Measurements from ENCODE around the gene C7. TPM values are rescaled to one million over a fixed set of nuclear protein-coding genes. Genes with fewer than 3 reads are reported as not detected.

The C7 gene
- polyA plus RNA-seq, 2 donors, result 6.5 to 30.5 TPM

DNA sequence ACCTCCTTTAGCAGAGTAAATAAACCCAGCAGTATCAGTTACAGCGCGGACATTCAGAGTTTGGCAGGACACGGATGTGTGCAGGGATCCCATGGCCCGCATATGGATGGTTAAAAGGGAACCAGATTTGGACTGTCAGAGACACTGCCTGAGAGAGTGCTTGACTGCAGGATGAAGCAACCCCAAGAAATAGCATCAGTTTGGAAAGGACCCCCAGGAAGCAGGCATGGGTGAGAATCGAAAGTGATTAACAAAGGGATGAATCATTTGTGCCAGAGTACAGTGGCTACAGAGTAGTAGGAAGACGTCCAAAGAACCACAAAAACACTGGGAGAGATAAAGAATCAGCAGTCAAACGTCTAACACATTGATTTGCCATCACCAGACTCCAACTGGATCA, 5.5 kb downstream of the C7 start:
- WGBS, 2 donors, result 60% methylated on average over 7 of the region's 7 CpGs
- Histone ChIP-seq H3K4me3 (ENCODE audit: low read depth in 1 of 2, low read length in 2 of 2) (no peak overlapping the region), H3K9me3 (ENCODE audit: control insufficient read depth in 2 of 2, insufficient read depth in 1 of 2, low read depth in 1 of 2, low read length in 1 of 2) (no peaks in the 10 kb centered on the region), H3K36me3 (ENCODE audit: control insufficient read depth in 2 of 2, insufficient read depth in 2 of 2, low read length in 1 of 2) (no peaks in the 10 kb centered on the region), H3K27ac (ENCODE audit: low read depth in 2 of 2, low read length in 1 of 2) (no peak overlapping the region), H3K27me3 (ENCODE audit: control insufficient read depth in 1 of 2, insufficient read depth in 2 of 2, low read length in 2 of 2) (no peaks in the 10 kb centered on the region), H3K4me1 (ENCODE audit: control insufficient read depth in 2 of 2, insufficient read depth in 2 of 2, low read length in 1 of 2) (no peaks in the 10 kb centered on the region)

DNA sequence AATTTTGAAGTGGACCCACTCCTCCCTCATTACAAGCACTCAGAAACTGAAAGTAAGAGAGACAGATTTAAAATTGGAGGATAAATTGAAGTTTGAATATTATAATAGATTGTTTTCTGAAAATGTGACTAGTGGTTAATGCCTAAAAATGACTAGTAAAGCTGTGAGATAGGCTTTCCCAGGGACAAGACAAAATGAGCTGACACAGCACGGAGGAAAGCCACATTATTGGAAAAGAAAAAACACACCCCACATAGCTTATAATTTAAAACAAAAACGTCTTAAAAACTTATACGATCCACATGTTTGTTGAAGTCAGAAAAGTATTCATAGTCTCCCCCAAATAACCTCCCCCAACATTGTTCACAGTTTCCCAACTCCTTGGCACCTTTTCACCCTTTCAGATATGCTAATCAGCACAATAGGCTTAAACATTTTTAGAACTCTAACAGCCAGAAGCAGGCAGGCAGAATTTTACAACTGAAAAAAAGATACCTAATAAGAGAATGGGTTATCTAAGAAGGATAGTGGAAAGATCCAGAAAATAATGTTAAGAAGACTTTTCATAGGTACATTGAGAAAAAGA, 6.1 kb downstream of the C7 start:
- 32 to 38% methylated on average over 3 of the region's 3 CpGs for WGBS, 2 donors
- no peaks in the 10 kb centered on the region for H3K27me3 ChIP-seq (ENCODE audit: control insufficient read depth in 1 of 2, insufficient read depth in 2 of 2, low read length in 2 of 2)
- H3K9me3 ChIP-seq (ENCODE audit: control insufficient read depth in 2 of 2, insufficient read depth in 1 of 2, low read depth in 1 of 2, low read length in 1 of 2), result no peaks in the 10 kb centered on the region
- no peak overlapping the region for H3K27ac ChIP-seq (ENCODE audit: low read depth in 2 of 2, low read length in 1 of 2)
- no peak overlapping the region for H3K4me3 ChIP-seq (ENCODE audit: low read depth in 1 of 2, low read length in 2 of 2)
- no peaks in the 10 kb centered on the region for H3K4me1 ChIP-seq (ENCODE audit: control insufficient read depth in 2 of 2, insufficient read depth in 2 of 2, low read length in 1 of 2)
- H3K36me3 ChIP-seq (ENCODE audit: control insufficient read depth in 2 of 2, insufficient read depth in 2 of 2, low read length in 1 of 2), result no peaks in the 10 kb centered on the region

DNA sequence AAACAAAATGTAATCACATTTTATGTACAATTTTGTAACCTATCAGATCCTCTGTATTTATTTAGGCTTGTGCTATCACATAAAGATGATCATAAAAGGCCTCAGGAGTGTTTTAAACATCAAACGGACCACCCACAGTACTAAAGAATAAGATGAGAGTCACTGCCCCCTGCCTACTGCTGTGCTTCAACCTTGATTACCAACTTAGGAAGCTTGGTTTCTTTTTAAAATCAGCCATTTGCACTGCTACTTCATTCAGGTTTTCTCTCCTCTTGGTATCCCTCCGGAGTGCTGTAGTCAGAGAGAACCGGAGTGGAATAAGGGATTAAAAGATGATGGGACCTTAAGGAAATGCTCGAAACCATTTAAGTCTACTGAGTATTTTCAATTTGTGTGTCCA, 6.9 kb downstream of the C7 start:
- no peak overlapping the region for H3K4me3 ChIP-seq (ENCODE audit: low read depth in 1 of 2, low read length in 2 of 2)
- H3K9me3 ChIP-seq (ENCODE audit: control insufficient read depth in 2 of 2, insufficient read depth in 1 of 2, low read depth in 1 of 2, low read length in 1 of 2), result no peaks in the 10 kb centered on the region
- H3K27ac ChIP-seq (ENCODE audit: low read depth in 2 of 2, low read length in 1 of 2), result no peak overlapping the region
- H3K4me1 ChIP-seq (ENCODE audit: control insufficient read depth in 2 of 2, insufficient read depth in 2 of 2, low read length in 1 of 2), result no peaks in the 10 kb centered on the region
- no peaks in the 10 kb centered on the region for H3K36me3 ChIP-seq (ENCODE audit: control insufficient read depth in 2 of 2, insufficient read depth in 2 of 2, low read length in 1 of 2)
- WGBS, 2 donors, result 55 to 65% methylated on average over 4 of the region's 4 CpGs
- no peaks in the 10 kb centered on the region for H3K27me3 ChIP-seq (ENCODE audit: control insufficient read depth in 1 of 2, insufficient read depth in 2 of 2, low read length in 2 of 2)

DNA sequence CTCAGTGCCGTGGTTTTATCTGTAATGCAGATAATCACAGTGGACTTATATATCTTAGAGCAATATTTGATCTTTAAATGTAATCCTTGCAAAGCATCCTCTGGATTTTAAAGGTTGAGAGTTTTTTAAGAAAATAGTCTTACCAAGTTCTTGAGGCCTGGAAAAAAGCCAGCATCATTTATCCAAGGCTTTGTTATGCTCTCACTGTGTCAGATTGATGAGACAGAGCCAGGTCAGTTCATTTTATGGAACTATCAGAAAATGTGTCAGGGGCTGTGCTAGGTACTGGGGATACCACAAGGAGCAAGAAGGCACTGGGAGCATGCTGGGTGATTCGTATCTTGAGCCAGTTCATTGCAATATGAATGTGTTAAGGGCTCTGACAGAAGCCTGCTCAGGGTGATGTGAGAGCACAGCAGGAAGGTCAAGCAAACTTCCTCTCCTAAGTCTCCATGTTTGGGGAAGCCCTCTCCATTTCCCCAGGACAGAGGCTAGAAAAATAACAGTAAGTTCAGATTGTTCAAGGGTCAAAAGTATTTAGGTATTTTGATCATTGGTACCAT, 19.7 kb downstream of the C7 start:
- peaks cover 3 to 5% of the 10 kb centered on the region in 2 donors for H3K9me3 ChIP-seq (ENCODE audit: control insufficient read depth in 2 of 2, insufficient read depth in 1 of 2, low read depth in 1 of 2, low read length in 1 of 2)
- no peaks in the 10 kb centered on the region for H3K36me3 ChIP-seq (ENCODE audit: control insufficient read depth in 2 of 2, insufficient read depth in 2 of 2, low read length in 1 of 2)
- WGBS, 2 donors, result 58 to 62% methylated on average over 2 of the region's 2 CpGs
- H3K27me3 ChIP-seq (ENCODE audit: control insufficient read depth in 1 of 2, insufficient read depth in 2 of 2, low read length in 2 of 2), result no peaks in the 10 kb centered on the region
- H3K4me3 ChIP-seq (ENCODE audit: low read depth in 1 of 2, low read length in 2 of 2), result no peak overlapping the region
- H3K4me1 ChIP-seq (ENCODE audit: control insufficient read depth in 2 of 2, insufficient read depth in 2 of 2, low read length in 1 of 2), result no peaks in the 10 kb centered on the region
- H3K27ac ChIP-seq (ENCODE audit: low read depth in 2 of 2, low read length in 1 of 2), result no peak overlapping the region

DNA sequence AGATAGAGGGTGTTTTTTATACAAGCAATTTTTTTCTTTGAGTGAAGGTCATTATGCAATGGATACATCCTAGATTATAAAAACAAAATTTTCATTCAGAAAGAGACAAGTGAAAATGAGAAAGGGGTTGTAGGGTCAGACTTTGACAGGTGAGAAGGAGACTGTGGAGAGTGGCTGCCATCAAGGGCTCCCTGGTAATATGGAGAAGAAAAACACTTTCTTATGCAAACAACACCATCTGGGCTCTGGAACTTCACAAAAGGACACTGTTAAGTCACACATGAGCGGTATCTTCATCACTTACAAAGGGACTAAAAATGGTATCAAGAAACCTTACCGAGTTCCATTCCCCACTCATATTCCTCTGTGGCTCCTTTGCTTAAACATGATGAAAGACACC, 23.5 kb downstream of the C7 start:
- Histone ChIP-seq H3K4me3 (ENCODE audit: low read depth in 1 of 2, low read length in 2 of 2) (no peak overlapping the region), H3K4me1 (ENCODE audit: control insufficient read depth in 2 of 2, insufficient read depth in 2 of 2, low read length in 1 of 2) (no peaks in the 10 kb centered on the region), H3K27ac (ENCODE audit: low read depth in 2 of 2, low read length in 1 of 2) (no peak overlapping the region), H3K36me3 (ENCODE audit: control insufficient read depth in 2 of 2, insufficient read depth in 2 of 2, low read length in 1 of 2) (no peaks in the 10 kb centered on the region), H3K27me3 (ENCODE audit: control insufficient read depth in 1 of 2, insufficient read depth in 2 of 2, low read length in 2 of 2) (no peaks in the 10 kb centered on the region), H3K9me3 (ENCODE audit: control insufficient read depth in 2 of 2, insufficient read depth in 1 of 2, low read depth in 1 of 2, low read length in 1 of 2) (no peaks in the 10 kb centered on the region)
- 71 to 78% methylated on average over 2 of the region's 2 CpGs for WGBS, 2 donors

DNA sequence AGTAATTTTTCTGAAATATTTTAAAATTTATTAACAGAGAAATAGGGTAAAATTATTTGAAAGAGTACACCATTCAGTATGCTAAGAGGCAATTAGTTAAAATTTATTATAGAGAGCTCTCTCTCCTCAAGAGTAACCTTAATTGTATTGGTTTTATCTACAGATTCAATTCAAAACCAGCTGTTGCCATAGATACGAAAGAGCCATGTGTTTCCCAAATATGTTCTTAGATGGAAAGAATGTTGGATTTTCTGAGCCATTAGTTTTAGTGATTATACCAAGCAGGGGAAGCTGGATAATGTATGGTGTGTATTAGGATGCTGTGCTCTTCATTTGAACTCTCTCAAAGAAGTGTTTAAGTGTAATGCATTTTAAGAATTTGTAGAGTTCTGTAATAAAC, 27.8 kb downstream of the C7 start:
- Histone ChIP-seq H3K4me1 (ENCODE audit: control insufficient read depth in 2 of 2, insufficient read depth in 2 of 2, low read length in 1 of 2) (no peaks in the 10 kb centered on the region), H3K4me3 (ENCODE audit: low read depth in 1 of 2, low read length in 2 of 2) (no peak overlapping the region), H3K36me3 (ENCODE audit: control insufficient read depth in 2 of 2, insufficient read depth in 2 of 2, low read length in 1 of 2) (no peaks in the 10 kb centered on the region), H3K9me3 (ENCODE audit: control insufficient read depth in 2 of 2, insufficient read depth in 1 of 2, low read depth in 1 of 2, low read length in 1 of 2) (no peaks in the 10 kb centered on the region), H3K27me3 (ENCODE audit: control insufficient read depth in 1 of 2, insufficient read depth in 2 of 2, low read length in 2 of 2) (no peaks in the 10 kb centered on the region), H3K27ac (ENCODE audit: low read depth in 2 of 2, low read length in 1 of 2) (no peak overlapping the region)
- WGBS, 2 donors, result 72 to 73% methylated on average over 1 of the region's 1 CpG

DNA sequence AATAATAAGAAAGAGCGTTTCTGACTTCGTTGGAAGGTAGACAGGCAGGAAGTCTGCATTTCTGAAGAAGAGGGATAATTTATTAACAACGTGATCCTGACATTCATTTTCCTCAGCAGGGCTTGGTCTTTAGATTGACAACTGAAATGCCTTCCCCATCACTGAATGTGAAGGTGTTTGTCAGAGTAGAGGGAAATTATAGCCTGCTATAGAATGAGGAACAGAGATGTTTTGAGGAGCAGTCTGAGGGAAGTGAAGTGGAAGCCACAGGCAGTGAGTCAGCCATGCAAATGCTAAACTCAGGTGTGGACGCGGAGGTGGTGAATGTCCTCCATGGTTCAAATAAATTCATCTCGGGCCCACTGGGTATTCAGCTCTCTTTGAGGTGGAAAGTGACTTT, 30.5 kb downstream of the C7 start:
- Histone ChIP-seq H3K4me1 (ENCODE audit: control insufficient read depth in 2 of 2, insufficient read depth in 2 of 2, low read length in 1 of 2) (no peaks in the 10 kb centered on the region), H3K27me3 (ENCODE audit: control insufficient read depth in 1 of 2, insufficient read depth in 2 of 2, low read length in 2 of 2) (no peaks in the 10 kb centered on the region), H3K27ac (ENCODE audit: low read depth in 2 of 2, low read length in 1 of 2) (no peak overlapping the region), H3K9me3 (ENCODE audit: control insufficient read depth in 2 of 2, insufficient read depth in 1 of 2, low read depth in 1 of 2, low read length in 1 of 2) (no peaks in the 10 kb centered on the region), H3K36me3 (ENCODE audit: control insufficient read depth in 2 of 2, insufficient read depth in 2 of 2, low read length in 1 of 2) (no peaks in the 10 kb centered on the region), H3K4me3 (ENCODE audit: low read depth in 1 of 2, low read length in 2 of 2) (no peak overlapping the region)
- 80 to 83% methylated on average over 6 of the region's 6 CpGs for WGBS, 2 donors

DNA sequence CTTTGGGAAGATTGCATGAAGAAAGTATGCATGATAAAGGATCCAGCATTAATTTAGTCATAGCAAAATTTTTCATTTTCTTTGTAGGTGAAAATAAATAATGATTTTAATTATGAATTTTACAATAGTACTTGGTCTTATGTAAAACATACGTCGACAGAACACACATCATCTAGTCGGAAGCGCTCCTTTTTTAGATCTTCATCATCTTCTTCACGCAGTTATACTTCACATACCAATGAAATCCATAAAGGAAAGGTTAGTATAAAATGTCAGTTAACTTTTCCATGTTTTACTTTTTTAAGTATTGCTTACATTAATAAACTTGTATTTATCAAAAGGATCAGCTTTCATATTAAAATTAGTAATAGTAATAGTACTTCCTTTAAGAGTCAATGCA, 35.8 kb downstream of the C7 start:
- no peaks in the 10 kb centered on the region for H3K4me1 ChIP-seq (ENCODE audit: control insufficient read depth in 2 of 2, insufficient read depth in 2 of 2, low read length in 1 of 2)
- H3K4me3 ChIP-seq (ENCODE audit: low read depth in 1 of 2, low read length in 2 of 2), result no peak overlapping the region
- H3K27me3 ChIP-seq (ENCODE audit: control insufficient read depth in 1 of 2, insufficient read depth in 2 of 2, low read length in 2 of 2), result no peaks in the 10 kb centered on the region
- no peaks in the 10 kb centered on the region for H3K36me3 ChIP-seq (ENCODE audit: control insufficient read depth in 2 of 2, insufficient read depth in 2 of 2, low read length in 1 of 2)
- no peak overlapping the region for H3K27ac ChIP-seq (ENCODE audit: low read depth in 2 of 2, low read length in 1 of 2)
- WGBS, 2 donors, result 93 to 97% methylated on average over 5 of the region's 5 CpGs
- H3K9me3 ChIP-seq (ENCODE audit: control insufficient read depth in 2 of 2, insufficient read depth in 1 of 2, low read depth in 1 of 2, low read length in 1 of 2), result no peaks in the 10 kb centered on the region

DNA sequence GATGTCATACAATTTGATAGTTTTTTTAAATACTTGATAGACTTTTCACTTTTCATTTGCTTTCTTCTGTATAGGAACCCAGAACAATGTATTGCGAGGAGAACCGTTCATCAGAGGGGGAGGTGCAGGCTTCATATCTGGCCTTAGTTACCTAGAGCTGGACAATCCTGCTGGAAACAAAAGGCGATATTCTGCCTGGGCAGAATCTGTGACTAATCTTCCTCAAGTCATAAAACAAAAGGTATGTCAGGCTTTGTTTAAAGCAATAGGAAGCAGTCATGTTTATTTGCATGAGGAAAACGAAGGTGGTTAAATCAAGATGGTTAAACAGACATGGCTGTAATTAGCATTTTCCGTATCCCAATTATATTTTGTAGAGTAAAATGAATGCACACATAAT, 46.0 kb downstream of the C7 start:
- Histone ChIP-seq H3K36me3 (ENCODE audit: control insufficient read depth in 2 of 2, insufficient read depth in 2 of 2, low read length in 1 of 2) (no peaks in the 10 kb centered on the region), H3K9me3 (ENCODE audit: control insufficient read depth in 2 of 2, insufficient read depth in 1 of 2, low read depth in 1 of 2, low read length in 1 of 2) (peaks cover 2 to 4% of the 10 kb centered on the region in 2 donors), H3K27ac (ENCODE audit: low read depth in 2 of 2, low read length in 1 of 2) (no peak overlapping the region), H3K4me1 (ENCODE audit: control insufficient read depth in 2 of 2, insufficient read depth in 2 of 2, low read length in 1 of 2) (no peaks in the 10 kb centered on the region), H3K27me3 (ENCODE audit: control insufficient read depth in 1 of 2, insufficient read depth in 2 of 2, low read length in 2 of 2) (no peaks in the 10 kb centered on the region), H3K4me3 (ENCODE audit: low read depth in 1 of 2, low read length in 2 of 2) (no peak overlapping the region)
- 72 to 79% methylated on average over 5 of the region's 5 CpGs for WGBS, 2 donors

DNA sequence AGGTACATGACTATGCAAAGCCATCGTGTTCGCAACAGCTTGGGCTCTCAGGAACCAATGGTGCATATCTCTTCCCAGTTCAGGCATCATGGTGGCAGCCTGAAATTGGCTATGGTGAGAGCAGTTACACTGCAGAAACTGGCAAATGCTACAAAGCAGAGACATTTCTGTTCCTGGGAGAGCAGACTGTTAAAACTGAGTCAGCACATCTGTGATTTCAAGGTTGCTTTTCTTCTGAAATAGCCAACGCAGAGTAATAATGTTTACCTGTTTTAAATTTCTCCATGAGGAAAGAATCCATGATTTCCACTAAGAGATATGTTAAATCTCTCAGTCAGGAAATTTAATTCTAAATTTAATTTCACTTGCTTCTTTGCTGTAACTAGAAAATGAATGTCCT, 47.8 kb downstream of the C7 start:
- WGBS, 2 donors, result 86 to 90% methylated on average over 3 of the region's 3 CpGs
- H3K4me1 ChIP-seq (ENCODE audit: control insufficient read depth in 2 of 2, insufficient read depth in 2 of 2, low read length in 1 of 2), result no peaks in the 10 kb centered on the region
- H3K36me3 ChIP-seq (ENCODE audit: control insufficient read depth in 2 of 2, insufficient read depth in 2 of 2, low read length in 1 of 2), result no peaks in the 10 kb centered on the region
- H3K4me3 ChIP-seq (ENCODE audit: low read depth in 1 of 2, low read length in 2 of 2), result no peak overlapping the region
- H3K27me3 ChIP-seq (ENCODE audit: control insufficient read depth in 1 of 2, insufficient read depth in 2 of 2, low read length in 2 of 2), result no peaks in the 10 kb centered on the region
- peaks cover 2 to 4% of the 10 kb centered on the region in 2 donors for H3K9me3 ChIP-seq (ENCODE audit: control insufficient read depth in 2 of 2, insufficient read depth in 1 of 2, low read depth in 1 of 2, low read length in 1 of 2)
- H3K27ac ChIP-seq (ENCODE audit: low read depth in 2 of 2, low read length in 1 of 2), result no peak overlapping the region

Data from esophagus (tissue), 2 donors.